Stimulated activated naive CD8-positive, alpha-beta T cell treated with anti-CD3 and anti-CD28 coated beads, Interleukin-15, amount 100 ng/mL, for 72 hours (primary cell): ENCODE data around the gene NDOR1.

ENCODE experiments used
- ATAC-seq: fragments of 150-1000 bp; cut with Tn5 transposase; 2 replicates; pipeline ENCODE4 v1.10.0; 2021; ENCODE audit warnings: mild to moderate bottlenecking, moderate library complexity
- DNase-seq, 2 donors: peaks; one replicate each; pipeline ENCODE4 v3.0.0; 2021 to 2022
- H3K27ac Mint-ChIP-seq, 2 donors: one replicate each; pipeline ENCODE4 v1.8.0; 2022; ENCODE audit warnings: mild to moderate bottlenecking in 2 of 2, mixed read lengths in 2 of 2, moderate library complexity in 2 of 2
- H3K27me3 Mint-ChIP-seq: one replicate; pipeline ENCODE4 v1.8.0; 2022; ENCODE audit warnings: mixed read lengths
- H3K4me1 Mint-ChIP-seq: one replicate; pipeline ENCODE4 v1.8.0; 2022; ENCODE audit warnings: mild to moderate bottlenecking, mixed read lengths
- H3K4me3 Mint-ChIP-seq, 2 donors: one replicate each; pipeline ENCODE4 v1.8.0; 2022; ENCODE audit warnings: mild to moderate bottlenecking in 2 of 2, mixed read lengths in 2 of 2, moderate library complexity in 1 of 2
- H3K9me3 Mint-ChIP-seq, 2 donors: one replicate each; pipeline ENCODE4 v1.8.0; 2022; ENCODE audit warnings: mixed read lengths in 2 of 2

The NDOR1 gene

DNA sequence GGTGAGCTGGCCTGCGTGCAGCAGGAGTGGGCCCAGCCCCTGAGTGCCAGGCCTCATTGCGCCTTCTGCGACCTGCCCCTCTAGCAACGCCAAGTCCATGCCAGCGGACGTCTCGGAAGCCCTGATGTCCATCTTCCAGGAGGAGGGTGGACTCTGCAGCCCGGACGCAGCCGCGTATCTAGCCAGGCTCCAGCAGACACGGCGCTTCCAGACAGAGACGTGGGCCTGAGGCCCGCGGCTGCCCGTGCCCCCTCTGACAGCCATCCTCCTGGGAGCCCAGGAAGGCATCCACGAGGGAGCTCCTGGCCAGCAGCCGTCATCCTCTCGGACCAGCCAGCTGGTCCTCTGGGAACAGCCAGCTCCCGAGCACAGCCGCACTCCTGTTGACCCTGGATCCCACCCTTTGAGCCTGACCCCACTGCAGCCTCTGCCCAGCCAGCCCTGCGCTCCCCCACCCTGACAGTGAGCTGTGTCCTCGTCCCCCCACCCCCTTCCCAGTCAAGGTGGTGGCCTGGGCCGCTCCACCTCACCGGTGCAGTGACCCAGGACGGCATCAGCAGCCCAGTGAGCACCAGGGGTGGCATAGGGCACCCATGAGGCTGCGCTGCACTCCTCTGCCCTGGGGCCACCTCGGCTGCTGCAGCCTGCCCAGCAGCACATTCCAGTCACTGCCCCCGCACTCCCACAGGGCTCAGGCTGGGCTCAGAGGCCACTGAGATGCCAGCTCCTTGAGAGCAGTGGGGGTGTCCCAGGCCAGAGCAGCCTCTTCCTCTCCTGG lies 10.9 kb downstream of the NDOR1 start:
- no peak for DNase-seq
- H3K9me3 Mint-ChIP-seq = no peaks in the 10 kb centered on the region
- H3K4me3 Mint-ChIP-seq = no peak overlapping the region
- H3K27ac Mint-ChIP-seq = no peak overlapping the region
- no peaks in the 10 kb centered on the region for H3K27me3 Mint-ChIP-seq
- no peak for ATAC-seq
- no peaks in the 10 kb centered on the region for H3K4me1 Mint-ChIP-seq

DNA sequence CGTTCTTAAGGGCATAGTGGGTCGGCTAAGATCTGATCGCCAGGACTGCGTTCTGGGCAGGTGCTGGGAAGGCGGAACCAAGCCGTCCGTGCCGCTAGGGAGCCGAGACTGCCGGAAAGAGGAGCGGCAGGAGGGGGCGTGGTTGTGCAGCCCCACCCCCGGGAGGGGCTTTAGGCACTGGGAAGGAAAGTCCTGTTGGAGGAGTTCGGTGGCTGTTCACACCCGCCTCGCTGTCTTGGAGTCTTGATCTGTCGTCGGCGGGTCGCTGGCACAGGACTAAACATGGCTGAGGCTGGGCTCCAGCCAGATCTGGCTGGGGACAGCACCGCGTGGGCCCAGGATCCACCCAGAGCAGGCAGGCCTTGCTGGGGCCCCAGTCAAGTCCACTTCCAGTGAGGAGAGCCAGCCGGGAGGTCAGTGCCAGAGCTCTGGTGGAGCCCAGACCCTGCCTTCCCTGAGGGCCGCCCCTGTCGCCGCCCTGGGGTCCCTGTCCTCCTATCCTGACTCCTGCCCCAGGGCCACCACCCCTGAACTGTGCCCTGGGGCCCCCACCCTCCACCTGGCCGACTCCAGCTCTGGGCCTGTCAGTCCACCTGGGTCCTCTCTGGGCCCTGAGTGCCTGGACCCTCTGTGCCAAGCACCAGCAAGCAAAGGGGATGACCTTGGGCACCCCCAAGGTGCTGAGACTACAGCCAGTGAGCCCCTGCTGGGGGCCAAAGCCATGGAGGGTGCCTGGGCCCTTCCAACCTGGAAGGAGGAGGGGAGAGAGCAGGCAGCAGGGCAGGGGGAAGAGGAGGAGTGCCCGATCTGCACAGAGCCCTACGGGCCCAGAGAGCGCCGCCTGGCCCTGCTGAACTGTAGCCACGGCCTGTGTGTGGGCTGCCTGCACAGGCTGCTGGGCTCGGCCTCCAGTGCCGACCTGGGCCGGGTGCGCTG lies 12.0 kb downstream of the NDOR1 start:
- Mint-ChIP-seq H3K4me3 (no peak overlapping the region), H3K9me3 (no peaks in the 10 kb centered on the region)

DNA sequence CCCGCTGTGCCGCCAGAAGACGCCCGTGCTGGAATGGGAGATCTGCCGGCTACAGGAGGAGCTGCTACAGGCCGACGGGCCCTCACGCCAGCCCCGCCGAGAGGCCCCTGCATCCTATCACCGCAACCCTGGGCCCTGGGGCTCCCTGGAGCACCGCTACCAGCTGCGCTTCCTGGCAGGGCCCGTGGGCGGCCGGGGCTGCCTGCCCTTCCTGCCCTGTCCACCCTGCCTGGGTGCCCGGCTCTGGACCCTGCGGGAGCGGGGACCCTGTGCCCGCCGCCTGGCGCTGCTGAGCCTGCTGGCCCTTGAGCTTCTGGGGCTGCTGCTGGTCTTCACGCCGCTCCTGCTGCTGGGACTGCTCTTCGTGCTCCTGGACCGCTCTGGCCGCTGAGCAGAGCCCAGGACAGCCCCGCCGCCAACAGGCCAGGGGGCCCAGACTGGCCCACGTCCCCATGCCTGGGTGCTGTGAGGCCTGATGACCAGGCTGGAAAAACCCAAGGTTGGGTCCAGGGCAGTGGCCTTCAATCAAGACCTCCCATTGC lies 12.8 kb downstream of the NDOR1 start:
- H3K4me1 Mint-ChIP-seq = peaks cover 6% of the 10 kb centered on the region
- DNase-seq (no peak), ATAC-seq (no peak)
- no peaks in the 10 kb centered on the region for H3K9me3 Mint-ChIP-seq
- no peak overlapping the region for H3K4me3 Mint-ChIP-seq
- no peak overlapping the region for H3K27ac Mint-ChIP-seq
- no peaks in the 10 kb centered on the region for H3K27me3 Mint-ChIP-seq

More for the DNA sequence above, 12.0 kb downstream of the NDOR1 start:
- ATAC-seq (no peak), DNase-seq (no peak)
- no peaks in the 10 kb centered on the region for H3K4me1 Mint-ChIP-seq
- no peak overlapping the region for H3K27ac Mint-ChIP-seq
- no peaks in the 10 kb centered on the region for H3K27me3 Mint-ChIP-seq

DNA sequence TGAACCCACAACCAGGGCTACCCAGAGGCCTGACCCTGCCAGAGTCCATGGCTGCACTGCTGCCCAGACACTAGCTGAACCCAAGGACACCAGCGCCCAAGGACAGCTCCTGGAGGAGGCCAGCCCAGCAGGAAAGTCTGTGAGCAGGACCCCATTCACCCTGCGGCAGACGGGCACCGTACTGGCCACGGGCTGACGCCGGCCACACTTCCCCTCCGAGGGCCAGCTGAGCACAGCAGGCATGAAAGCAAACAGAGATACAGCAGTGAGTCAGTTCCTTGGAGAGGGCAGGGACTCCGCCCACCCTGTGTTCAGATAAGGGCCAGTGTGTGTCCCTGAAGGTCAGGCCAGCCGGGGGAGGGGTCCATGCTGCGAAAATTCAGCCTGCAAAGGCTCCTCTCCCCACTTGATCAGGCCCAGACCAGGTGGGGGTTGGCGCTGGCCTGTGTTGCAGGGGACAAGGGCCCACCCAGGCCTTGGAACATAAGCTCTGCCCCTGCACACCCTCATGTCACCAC lies 13.3 kb downstream of the NDOR1 start:
- H3K27me3 Mint-ChIP-seq = no peaks in the 10 kb centered on the region
- H3K9me3 Mint-ChIP-seq = no peaks in the 10 kb centered on the region
- H3K4me3 Mint-ChIP-seq = no peak overlapping the region
- ATAC-seq (no peak), DNase-seq (no peak)
- no peak overlapping the region for H3K27ac Mint-ChIP-seq
- peaks cover 6% of the 10 kb centered on the region for H3K4me1 Mint-ChIP-seq

DNA sequence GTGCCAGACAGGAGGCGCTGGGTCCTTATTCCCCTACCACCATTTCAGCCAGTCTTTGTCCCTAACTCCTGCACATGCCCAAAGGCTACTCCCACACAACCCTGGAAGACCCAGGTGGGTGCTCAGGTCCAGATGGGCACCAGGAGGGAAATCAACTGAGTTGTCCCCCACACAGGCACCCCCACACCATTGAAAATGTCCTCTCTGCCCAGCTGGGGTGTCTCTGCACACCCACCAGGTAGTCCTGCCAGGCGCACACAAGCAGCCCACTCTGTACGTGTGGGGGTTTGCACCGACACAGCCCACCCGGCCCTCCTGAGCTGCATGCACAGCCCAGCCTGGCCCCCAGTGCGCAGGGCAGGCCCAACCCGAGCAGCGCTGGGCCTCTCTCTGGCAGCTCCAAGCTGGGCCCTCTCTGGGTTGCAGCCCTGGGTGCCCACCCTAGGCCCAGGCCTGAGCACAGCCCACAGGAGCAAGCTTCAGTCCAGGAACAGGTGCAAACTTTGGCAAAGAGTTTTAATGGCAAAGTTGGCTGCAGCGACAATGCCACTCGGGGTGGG lies 14.3 kb downstream of the NDOR1 start:
- H3K27me3 Mint-ChIP-seq = no peaks in the 10 kb centered on the region
- no peaks in the 10 kb centered on the region for H3K9me3 Mint-ChIP-seq
- no peak for DNase-seq
- H3K4me1 Mint-ChIP-seq = peaks cover 16% of the 10 kb centered on the region
- H3K27ac Mint-ChIP-seq = peak overlapping the region; percentile 61 to 64
- H3K4me3 Mint-ChIP-seq = peak overlapping the region; percentile 16 to 47
- ATAC-seq = no peak

DNA sequence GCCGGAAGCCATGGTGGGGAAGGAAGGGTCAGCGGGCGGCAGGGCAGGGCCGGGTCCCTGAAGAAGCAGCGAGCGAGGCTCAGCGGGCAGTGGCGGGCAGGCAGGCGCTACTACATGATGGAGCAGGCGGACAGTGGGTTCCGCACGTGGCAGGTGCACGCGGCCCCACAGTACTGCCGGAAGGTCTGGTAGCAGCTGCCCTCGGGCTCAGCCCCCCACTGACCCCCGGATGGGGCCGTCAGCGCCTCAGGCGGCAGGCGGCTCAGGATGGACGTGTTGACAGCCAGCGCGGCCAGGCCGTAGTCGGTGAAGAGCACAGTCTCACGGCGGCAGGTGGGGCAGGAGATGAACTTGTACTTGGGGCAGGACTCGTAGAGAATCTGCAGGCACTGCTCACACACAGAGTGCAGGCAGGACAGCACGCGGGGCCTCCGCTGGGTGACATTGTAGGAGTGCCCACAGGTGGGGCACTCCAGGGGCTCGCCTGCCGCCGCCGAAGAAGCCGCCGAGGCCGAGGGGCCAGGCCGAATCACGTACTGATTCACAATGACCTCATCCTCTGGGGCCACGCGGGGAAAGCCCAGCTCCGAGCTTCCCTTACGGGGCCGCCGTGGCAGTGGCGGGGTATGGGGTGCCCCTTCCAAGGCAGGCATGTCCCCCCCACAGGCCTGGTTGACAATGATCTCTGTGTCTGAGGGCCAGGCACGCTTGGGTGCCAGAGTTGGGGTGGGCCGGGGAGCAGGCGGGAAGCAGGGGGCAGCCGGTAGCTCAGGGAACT lies 15.0 kb downstream of the NDOR1 start:
- peak overlapping the region; percentile 49 to 64 for H3K4me3 Mint-ChIP-seq
- H3K4me1 Mint-ChIP-seq = peaks cover 20% of the 10 kb centered on the region

DNA sequence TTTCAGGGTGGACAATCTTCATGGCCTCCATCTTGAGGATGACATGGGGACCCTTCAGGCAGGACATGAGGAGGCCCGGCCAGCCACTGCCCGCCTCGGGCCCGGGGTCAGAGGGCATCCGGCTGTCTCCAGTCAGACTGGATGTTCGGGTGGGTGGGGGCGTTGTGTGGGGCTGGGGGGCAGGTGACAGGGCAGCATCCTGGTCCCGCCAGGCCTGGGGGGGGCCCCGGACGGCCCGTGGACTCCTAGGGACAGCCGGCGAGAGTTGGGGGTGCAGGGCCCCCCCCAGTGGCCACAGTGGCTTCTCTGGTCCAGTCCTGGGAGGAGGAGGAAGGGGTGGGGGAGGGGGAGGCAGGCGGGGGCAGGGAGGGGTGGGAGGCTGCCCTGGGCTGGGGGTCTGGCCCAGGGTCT lies 15.6 kb downstream of the NDOR1 start:
- Mint-ChIP-seq H3K4me3 (peak overlapping the region; percentile 49 to 64), H3K27ac (no peak overlapping the region), H3K4me1 (peaks cover 22% of the 10 kb centered on the region), H3K9me3 (no peaks in the 10 kb centered on the region), H3K27me3 (no peaks in the 10 kb centered on the region)
- ATAC-seq = no peak
- DNase-seq = no peak

More for the DNA sequence above, 15.0 kb downstream of the NDOR1 start:
- peak overlapping the region; percentile 61 to 64 for H3K27ac Mint-ChIP-seq
- H3K9me3 Mint-ChIP-seq = no peaks in the 10 kb centered on the region
- H3K27me3 Mint-ChIP-seq = no peaks in the 10 kb centered on the region
- no peak for ATAC-seq
- DNase-seq = no peak

DNA sequence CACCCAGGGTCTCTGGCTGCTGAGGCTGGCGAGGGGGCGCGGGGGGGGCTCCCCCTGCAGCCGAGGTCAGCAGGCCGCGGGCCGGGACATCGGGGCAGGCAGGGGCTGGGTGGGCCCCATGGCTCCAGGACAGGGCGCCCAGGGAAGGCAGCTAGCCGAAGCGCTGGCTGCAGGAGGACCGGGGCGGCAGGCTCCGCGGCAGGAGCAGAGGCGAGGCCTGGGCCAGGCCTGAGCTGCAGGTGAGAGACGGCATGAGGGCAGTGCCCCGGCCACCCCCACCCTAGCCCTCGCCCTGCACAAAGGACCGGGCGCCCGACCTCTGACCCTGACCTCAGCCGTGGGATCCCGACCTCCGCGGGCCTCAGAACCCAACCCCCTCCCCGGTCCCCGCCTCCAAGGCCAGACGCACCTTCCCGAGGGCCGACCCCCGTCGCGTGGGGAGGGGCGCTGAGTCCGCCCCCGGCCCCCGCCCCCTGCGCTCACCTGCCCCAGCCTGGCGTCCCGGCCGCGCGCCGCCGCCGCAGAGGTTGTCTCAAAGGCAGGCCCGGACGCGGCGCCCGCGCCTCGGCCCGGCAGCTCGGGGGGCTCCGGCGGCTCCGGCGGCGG lies 16.1 kb downstream of the NDOR1 start:
- Mint-ChIP-seq H3K9me3 (no peaks in the 10 kb centered on the region), H3K4me3 (peak overlapping the region; percentile 9 to 29), H3K27ac (no peak overlapping the region), H3K27me3 (no peaks in the 10 kb centered on the region), H3K4me1 (peaks cover 22% of the 10 kb centered on the region)
- DNase-seq (no peak), ATAC-seq (no peak)

DNA sequence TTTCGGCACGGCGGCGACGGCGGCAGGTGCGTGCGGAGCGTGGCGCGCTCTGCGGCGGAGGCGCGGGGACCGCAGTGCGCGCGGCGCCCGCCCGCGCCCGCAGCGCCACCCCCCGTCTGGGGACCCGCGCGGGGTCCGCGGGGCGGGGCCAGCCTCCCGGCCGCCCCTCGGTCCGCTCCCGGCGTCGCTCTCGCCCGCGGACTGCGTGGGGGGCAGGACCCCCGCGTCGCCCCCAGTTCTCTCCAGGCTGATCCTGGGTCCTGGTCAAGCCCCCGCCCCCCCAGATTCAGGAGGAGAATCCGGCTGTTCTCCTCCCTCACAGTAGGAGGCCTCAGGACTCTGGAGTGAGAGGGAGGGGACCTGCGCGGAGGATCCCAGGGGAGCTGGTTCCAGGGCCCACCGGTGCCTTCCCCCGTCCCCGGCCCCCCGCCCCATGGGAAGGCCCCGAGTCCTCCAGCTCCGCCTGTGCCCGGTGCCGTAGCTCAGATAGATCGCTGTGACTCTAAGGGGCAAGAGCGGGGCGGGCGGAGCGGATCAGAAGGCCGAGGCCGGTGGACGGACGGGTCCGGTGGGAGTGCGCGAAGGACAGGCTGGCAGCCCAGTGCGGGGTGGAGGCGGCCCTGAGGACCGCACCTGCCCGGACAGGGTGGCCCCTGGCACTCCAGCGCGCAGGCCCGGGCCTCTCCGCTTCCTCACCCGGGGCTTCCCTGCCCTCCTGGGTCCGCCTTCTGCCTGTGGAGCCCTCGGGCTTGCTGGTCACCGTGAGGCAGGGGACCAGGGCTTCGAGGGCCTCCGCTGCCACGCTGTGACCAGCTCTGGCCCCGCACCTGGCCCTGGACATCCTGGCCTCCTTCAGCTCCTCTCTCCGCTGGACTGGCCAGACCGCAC lies 16.9 kb downstream of the NDOR1 start, which contains the start of gene RNF208:
TSS of gene RNF208 (minus strand) at position 51 of the 888 bp plus-strand sequence. CDS start 1,028 bp downstream, outside the sequence.
- H3K4me3 Mint-ChIP-seq = peak within 1 kb of the TSS; percentile 95
- ATAC-seq = peak; percentile 13
- no peaks in the 10 kb centered on the region for H3K9me3 Mint-ChIP-seq
- peaks cover 3% of the 10 kb centered on the region for H3K27me3 Mint-ChIP-seq
- peak in 1 of 2 donors; percentile 51 for DNase-seq
- H3K27ac Mint-ChIP-seq = peak within 1 kb of the TSS; percentile 25 to 68
- peaks cover 25% of the 10 kb centered on the region for H3K4me1 Mint-ChIP-seq

DNA sequence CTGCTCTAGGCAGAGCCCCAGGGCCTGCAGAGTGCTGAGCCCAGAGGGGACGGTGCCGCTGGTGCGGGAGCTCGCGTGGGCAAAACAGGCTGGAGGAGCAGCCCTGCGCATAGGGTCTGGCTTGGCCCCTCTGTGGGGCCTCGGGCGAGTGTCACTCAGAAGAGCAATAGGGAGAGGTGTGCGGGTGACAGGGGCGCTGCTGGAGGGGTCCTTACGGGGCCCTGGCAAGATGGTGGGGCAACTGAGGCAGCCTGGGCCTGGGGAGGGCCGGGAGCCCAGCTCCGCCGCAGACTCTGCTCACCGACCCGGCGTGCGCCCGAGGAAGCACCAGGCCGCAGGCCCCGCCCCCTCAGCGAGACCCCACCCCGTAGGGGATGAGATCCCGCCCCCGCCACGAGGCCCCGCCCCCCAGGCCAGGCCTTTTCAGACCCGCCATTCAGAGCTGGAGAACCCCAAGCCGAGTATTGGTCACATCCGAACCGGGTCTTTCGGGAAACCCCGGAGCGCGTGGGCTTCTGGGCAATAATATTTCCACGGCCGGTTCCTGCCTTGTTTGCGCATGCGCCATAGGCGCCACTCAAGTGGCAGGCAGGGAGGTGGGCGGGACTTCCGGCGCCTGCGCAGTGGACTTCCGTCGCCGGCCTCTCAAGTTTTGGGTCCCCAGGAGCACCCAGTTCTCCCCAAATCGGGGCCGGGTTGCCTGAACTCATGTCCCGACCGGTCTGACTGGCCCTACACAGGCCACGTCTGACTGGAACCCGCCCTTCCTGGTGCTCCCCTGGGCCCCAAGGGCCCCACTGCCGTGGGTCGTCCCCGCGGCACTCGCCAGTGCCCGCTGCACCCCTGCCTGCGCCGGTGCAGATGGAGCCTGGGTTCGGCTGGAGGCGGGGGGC lies 17.8 kb downstream of the NDOR1 start:
- Mint-ChIP-seq H3K4me1 (peaks cover 30% of the 10 kb centered on the region), H3K27me3 (peaks cover 8% of the 10 kb centered on the region), H3K4me3 (peak overlapping the region; percentile 95), H3K27ac (peak overlapping the region; percentile 25 to 90), H3K9me3 (no peaks in the 10 kb centered on the region)
- DNase-seq (peak; percentile 98 to 99), ATAC-seq (peak; percentile 83)

DNA sequence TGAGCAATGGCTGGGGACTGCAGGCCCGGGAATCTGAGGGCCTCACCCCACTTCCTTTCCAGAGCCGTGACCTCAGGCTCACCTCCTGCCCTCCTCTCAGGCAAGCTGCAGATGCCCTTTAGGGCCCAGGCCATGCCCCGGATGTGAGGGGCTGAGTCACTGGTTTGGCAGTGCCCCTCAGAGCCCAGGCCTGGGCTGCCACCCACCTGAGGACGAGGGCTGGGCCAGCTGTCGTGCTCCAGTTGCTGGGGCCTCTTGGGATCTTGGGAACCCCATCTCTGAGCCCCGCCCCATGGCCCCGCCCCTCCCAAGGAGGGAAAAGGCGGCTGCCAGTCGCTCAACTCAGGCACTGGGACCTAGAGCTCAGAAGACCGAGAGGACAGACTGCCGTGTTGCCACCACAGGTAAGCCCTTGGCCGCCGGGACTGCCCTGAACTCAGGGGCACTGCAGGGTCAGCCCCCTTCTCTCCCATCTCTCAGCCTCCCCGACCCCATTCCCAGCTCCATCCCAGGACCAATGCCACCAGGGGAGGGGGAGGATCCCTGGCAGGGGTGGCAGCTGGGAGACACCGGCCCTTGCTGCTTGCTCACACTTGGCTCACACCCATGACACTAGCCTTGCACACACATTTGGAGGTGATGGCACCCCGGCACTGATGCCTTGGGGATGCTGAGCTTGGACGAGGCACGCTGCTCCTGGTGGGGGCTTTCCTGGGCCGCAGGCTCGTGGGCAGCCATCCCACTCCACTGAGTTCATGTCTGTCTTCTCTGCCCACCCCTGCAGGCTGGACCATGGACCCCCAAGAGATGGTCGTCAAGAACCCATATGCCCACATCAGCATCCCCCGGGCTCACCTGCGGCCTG lies 19.6 kb downstream of the NDOR1 start, which contains the start of gene CYSRT1:
TSS of gene CYSRT1 (plus strand) at position 345 of the 865 bp plus-strand sequence. CDS start at position 793, 448 bp downstream.
- Mint-ChIP-seq H3K27me3 (peaks cover 21% of the 10 kb centered on the region), H3K4me3 (peak within 1 kb of the TSS; percentile 71 to 95), H3K4me1 (peaks cover 30% of the 10 kb centered on the region), H3K27ac (peak within 1 kb of the TSS; percentile 7 to 90), H3K9me3 (no peaks in the 10 kb centered on the region)
- ATAC-seq (no peak), DNase-seq (no peak)
